DMS114 treated with DMSO at 0.1 percent for 48 hours (cell line): ENCODE data around the gene IGLL5.
A peak's percentile ranks its signal among the peaks of the same experiment; 100 is the strongest.

Experiments used
- DNase-seq: peaks from one replicate; lab custom pipeline; 2025; ENCODE audit not compliant: unreplicated experiment; lab: John Stamatoyannopoulos, UW

Gene IGLL5

GRCh38 chr22:22936915-22937656 lies 49.5 kb downstream of the IGLL5 start:
- no peak for DNase-seq

- DNase-seq: no peak
Measured at GRCh38 chr22:22937894-22938480, 50.4 kb downstream of the IGLL5 start.

GRCh38 chr22:22938672-22939587 lies 51.3 kb downstream of the IGLL5 start:
- DNase-seq: no peak

DNA sequence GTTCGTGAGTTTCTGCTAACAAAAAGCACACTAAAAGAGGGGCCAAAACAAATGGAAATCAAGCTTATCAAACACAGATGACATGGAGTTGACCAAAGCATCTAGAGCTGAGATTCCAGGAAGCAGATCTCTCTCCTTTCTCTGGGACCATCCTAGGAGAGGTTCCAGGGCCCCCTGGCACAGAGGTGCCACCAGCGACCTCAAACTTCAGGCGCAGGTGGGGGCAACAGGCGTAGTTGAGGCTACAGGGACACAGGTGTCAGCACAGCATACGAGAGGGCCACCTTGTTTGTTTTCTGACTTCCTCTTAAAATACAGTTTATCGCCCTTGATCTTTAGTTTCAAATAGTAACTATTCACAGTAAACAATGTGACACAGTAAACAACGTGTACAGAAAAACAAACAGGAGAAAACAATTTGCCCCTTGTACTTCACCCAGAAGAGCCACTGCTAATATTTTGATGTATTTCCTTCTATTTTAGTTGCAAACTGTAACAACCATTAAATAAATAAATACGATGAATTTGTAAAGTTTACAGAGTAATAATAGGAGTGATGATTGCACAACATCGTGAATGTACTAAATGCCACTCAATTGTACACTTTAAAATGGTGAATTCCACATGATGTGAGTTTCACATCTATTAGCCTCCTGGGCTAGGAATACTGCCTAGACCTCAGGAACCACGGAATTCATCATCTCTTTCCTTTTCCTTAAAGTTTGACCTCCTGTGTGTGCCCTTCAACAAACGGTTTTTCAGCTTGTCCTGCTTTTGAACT lies 52.2 kb downstream of the IGLL5 start:
- DNase-seq: no peak

DNA sequence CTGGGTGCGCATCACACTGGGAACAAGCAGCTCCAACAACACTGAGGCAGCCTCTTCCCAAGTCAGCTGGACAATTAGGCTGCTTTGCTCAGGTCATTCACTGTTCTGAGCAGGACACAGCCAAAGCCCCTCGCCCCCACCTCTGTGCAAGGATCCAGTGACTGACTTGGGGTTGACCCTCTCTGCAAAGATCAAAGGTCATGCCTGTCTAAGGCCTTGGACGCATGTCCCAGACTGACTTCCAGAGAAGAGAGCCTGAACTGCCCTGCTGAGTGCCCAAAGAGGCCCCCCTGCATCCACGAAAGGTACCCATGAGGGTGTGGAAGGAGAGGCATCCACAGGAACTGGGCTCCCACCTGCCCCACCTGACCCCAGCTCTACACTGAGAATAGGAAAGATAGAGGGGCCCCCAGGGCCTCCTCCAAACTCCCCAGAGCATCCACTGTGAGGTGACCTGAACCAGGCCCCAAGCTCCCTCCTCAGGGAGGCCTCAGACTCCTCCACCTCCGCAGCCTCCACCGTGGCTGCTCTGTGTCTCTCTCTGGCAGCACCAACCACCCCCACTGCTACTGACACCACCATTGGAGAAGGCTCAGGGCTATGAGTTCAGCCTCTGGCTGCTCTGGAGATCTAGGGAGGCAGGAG lies 53.5 kb downstream of the IGLL5 start:
- DNase-seq: no peak

DNA sequence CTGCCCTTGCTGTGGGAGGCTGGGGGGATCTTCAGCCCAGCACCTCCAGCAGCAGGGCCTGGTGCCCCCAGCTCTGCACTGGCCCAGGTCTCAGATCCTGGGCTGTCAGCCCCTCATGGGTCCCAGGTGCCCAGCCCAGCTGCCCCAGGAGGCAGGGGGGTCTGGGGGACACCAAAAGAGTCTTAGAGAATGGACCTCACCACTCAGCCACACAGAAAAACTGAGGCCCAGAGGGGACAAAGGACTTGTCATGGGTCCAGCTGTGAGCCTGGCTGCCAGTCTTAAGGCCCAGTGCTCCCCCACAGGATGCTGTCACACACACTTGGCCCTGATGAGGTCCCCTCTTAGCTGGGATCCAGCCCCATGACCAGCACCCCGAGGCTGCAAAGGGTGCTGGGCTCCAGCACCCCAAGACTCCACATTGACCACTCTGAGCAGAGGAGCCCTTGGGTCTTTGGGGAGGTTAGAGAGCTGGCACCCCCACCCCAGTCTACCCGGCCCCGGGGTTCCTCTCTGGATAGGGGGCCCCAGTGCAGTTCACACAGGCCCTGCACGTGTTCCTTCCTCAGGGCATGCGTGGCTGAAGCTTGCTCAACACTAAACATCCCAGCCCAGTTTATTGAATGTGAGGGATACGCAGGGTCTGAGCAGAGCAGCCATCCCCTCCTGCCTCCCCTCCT lies 54.4 kb downstream of the IGLL5 start:
- no peak for DNase-seq

GRCh38 chr22:22942511-22943329 lies 55.1 kb downstream of the IGLL5 start:
- DNase-seq: peak; percentile 36

- DNase-seq: no peak
Measured at GRCh38 chr22:22943521-22944267, 56.1 kb downstream of the IGLL5 start.

GRCh38 chr22:22944268-22944985 lies 56.8 kb downstream of the IGLL5 start:
- no peak for DNase-seq

- no peak for DNase-seq
Measured at GRCh38 chr22:22945195-22945594, 57.6 kb downstream of the IGLL5 start.
